ENCODE data around the gene CFAP298.

DNA sequence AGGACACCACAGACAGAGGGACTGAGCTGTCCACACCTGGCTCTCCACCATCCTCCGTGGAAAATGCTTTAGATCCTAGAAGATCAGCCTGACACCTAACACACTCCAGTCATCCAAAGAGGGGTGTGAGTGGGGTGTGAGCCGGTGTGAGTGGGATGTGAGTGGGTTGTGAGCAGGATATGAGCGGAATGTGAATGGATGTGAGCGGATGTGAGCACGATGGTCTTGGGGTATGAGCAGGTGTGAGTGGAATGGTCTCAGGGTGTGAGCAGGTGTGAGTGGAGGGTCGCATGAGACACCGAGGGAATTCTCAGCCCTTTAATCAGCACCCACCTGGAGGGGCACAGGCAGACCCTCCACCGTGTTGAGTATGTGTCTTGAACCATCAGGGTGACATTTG is 27.7 kb downstream of the CFAP298 start:
- TF ChIP-seq, protein P1, sequence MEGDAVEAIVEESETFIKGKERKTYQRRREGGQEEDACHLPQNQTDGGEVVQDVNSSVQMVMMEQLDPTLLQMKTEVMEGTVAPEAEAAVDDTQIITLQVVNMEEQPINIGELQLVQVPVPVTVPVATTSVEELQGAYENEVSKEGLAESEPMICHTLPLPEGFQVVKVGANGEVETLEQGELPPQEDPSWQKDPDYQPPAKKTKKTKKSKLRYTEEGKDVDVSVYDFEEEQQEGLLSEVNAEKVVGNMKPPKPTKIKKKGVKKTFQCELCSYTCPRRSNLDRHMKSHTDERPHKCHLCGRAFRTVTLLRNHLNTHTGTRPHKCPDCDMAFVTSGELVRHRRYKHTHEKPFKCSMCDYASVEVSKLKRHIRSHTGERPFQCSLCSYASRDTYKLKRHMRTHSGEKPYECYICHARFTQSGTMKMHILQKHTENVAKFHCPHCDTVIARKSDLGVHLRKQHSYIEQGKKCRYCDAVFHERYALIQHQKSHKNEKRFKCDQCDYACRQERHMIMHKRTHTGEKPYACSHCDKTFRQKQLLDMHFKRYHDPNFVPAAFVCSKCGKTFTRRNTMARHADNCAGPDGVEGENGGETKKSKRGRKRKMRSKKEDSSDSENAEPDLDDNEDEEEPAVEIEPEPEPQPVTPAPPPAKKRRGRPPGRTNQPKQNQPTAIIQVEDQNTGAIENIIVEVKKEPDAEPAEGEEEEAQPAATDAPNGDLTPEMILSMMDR (IDR thresholded peaks at IDR 0.05), result no peak
- no peak for TF ChIP-seq POLR2A (IDR thresholded peaks at IDR 0.05)
